Measurements from ENCODE around the gene HIRIP3. TPM values are rescaled to one million over a fixed set of nuclear protein-coding genes. Genes with fewer than 3 reads are reported as not detected.

HIRIP3 gene
- total RNA-seq, 1 experiment from 2014 or later, result 15.0 TPM

GRCh38 chr16:29987371-29988085 lies 7.9 kb downstream of the HIRIP3 start:
- no peak for DNase-seq (ENCODE audit: low spot score)
- in situ Hi-C loops (cut with HindIII; ENCODE audit: low sequenced_read_pairs), result no loop called here

DNA sequence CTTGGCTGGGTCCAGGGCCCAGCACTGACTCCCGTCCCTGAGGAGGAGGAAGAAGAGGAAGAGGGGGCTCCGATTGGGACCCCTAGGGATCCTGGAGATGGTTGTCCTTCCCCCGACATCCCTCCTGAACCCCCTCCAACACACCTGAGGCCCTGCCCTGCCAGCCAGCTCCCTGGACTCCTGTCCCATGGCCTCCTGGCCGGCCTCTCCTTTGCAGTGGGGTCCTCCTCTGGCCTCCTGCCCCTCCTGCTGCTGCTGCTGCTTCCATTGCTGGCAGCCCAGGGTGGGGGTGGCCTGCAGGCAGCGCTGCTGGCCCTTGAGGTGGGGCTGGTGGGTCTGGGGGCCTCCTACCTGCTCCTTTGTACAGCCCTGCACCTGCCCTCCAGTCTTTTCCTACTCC lies 8.5 kb downstream of the HIRIP3 start:
- DNase-seq (ENCODE audit: low spot score), result no peak
- in situ Hi-C loops (cut with HindIII; ENCODE audit: low sequenced_read_pairs), result no loop called here

GRCh38 chr16:29986231-29986630 lies 9.2 kb downstream of the HIRIP3 start:
- DNase-seq (ENCODE audit: low spot score), result no peak
- in situ Hi-C loops (cut with HindIII; ENCODE audit: low sequenced_read_pairs), result no loop called here

GRCh38 chr16:29985271-29985811 lies 10.1 kb downstream of the HIRIP3 start:
- in situ Hi-C loops (cut with HindIII; ENCODE audit: low sequenced_read_pairs), result no loop called here
- DNase-seq (ENCODE audit: low spot score), result no peak

DNA sequence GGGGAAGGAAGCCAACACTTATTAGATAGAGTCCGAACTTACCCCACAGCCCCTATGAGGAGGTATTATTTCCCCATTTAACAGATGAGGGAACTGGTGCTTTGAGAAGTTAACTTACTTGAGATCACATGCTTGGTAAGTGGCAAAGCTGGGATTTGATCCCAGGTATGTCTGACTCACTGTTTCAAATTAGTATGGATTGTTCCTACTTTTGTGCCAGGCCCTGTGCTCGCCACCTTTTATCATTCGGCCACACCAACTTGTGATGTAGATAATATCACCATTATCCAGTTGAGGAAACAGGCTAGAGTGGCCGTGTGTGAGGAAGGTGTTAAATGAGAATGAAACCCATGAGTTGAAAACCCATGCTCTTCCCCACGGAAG lies 10.7 kb downstream of the HIRIP3 start:
- no peak for DNase-seq (ENCODE audit: low spot score)
- in situ Hi-C loops (cut with HindIII; ENCODE audit: low sequenced_read_pairs), result no loop called here

DNA sequence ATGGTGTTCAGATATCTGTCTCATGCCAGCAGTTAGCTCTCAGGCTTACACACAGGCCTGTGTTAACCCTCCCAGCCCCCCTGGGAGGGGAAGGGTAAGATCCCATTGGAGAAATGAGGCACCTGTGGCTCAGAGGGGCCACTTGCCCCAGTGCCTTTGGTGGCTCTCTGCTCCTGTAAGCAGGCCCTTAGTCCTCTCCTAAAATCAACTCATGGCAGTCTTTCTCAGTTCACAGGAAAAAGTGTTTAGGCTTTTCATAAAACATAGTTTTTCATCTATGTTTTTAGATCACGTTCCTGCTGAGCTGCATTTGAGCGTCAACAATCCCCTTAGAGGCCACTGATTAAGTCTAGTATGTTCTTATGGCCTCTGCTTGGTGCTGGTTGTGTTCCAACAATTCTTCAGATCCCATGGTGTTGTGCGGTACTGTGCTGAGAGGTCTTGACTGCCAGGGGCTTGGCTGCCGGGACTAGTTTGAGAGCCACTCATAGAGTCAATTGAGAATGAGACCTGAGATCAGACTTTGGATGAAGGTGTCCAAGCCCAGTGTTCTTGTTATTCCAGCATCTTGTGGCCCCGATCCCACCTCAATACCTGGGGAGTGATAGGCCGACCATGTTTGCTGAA lies 11.2 kb downstream of the HIRIP3 start:
- no peak for DNase-seq (ENCODE audit: low spot score)
- in situ Hi-C loops (cut with HindIII; ENCODE audit: low sequenced_read_pairs), result no loop called here

DNA sequence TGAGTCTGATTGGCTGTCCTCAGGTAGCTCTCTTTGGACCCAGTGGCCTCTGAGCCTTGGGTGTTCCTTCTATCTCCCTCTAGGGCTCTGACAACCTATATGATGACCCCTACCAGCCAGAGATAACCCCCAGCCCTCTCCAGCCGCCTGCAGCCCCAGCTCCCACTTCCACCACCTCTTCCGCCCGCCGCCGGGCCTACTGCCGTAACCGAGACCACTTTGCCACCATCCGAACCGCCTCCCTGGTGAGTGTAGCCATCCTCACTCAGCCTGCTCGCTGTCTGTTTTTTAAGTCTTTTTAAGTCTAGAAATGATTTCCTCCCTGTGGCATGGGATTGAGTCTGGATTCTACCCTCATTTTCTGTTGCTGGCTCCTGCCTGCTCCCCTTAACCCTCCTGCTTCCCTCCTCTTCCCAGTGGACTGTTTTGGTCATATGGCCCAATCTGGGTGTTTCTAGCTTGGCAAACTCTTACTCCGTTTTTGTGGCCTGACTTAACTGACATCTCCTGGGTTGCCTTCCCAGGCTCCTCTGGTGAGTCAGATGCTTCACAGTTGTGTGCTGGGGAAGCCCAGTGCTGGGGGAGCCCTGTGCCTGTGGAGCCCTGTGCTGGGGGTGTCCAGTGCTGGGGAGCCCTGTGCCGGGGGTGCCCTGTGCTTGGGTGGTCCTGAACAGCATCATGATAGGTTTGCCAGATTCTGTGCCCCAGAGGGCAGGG lies 11.8 kb downstream of the HIRIP3 start:
- in situ Hi-C loops (cut with HindIII; ENCODE audit: low sequenced_read_pairs), result no loop called here
- no peak for DNase-seq (ENCODE audit: low spot score)

GRCh38 chr16:29982560-29983419 lies 12.6 kb downstream of the HIRIP3 start:
- DNase-seq (ENCODE audit: low spot score), result no peak
- in situ Hi-C loops (cut with HindIII; ENCODE audit: low sequenced_read_pairs), result no loop called here

- in situ Hi-C loops (cut with HindIII; ENCODE audit: low sequenced_read_pairs), result no loop called here
- DNase-seq (ENCODE audit: low spot score), result no peak
Measured at GRCh38 chr16:29978564-29979270, 16.7 kb downstream of the HIRIP3 start.

DNA sequence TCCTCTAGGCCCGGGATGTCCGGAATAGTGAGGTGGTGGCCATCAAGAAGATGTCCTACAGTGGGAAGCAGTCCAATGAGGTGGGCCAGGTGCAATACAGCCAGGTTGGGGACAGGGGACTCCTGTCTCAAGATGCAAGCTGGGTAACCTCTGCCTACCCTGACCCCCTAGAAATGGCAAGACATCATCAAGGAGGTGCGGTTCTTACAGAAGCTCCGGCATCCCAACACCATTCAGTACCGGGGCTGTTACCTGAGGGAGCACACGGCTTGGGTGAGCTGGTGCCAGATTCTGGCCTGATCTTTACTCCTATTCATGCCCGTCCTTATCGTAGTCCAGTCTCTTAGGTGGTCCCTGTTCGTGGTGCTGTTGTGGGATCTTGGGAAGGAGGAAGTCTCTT lies 17.3 kb downstream of the HIRIP3 start:
- in situ Hi-C loops (cut with HindIII; ENCODE audit: low sequenced_read_pairs), result no loop called here
- DNase-seq (ENCODE audit: low spot score), result no peak

- in situ Hi-C loops (cut with HindIII; ENCODE audit: low sequenced_read_pairs), result no loop called here
- no peak for DNase-seq (ENCODE audit: low spot score)
Measured at GRCh38 chr16:29977063-29977825, 18.2 kb downstream of the HIRIP3 start.

- in situ Hi-C loops (cut with HindIII; ENCODE audit: low sequenced_read_pairs), result no loop called here
- peak; percentile 29 for DNase-seq (ENCODE audit: low spot score)
Measured at GRCh38 chr16:29975811-29976511, 19.5 kb downstream of the HIRIP3 start.

GRCh38 chr16:29975134-29975538 lies 20.3 kb downstream of the HIRIP3 start:
- DNase-seq (ENCODE audit: low spot score), result no peak
- in situ Hi-C loops (cut with HindIII; ENCODE audit: low sequenced_read_pairs), result no loop called here

GRCh38 chr16:29974291-29975133 lies 20.9 kb downstream of the HIRIP3 start:
- in situ Hi-C loops (cut with HindIII; ENCODE audit: low sequenced_read_pairs), result no loop called here
- DNase-seq (ENCODE audit: low spot score), result no peak

DNA sequence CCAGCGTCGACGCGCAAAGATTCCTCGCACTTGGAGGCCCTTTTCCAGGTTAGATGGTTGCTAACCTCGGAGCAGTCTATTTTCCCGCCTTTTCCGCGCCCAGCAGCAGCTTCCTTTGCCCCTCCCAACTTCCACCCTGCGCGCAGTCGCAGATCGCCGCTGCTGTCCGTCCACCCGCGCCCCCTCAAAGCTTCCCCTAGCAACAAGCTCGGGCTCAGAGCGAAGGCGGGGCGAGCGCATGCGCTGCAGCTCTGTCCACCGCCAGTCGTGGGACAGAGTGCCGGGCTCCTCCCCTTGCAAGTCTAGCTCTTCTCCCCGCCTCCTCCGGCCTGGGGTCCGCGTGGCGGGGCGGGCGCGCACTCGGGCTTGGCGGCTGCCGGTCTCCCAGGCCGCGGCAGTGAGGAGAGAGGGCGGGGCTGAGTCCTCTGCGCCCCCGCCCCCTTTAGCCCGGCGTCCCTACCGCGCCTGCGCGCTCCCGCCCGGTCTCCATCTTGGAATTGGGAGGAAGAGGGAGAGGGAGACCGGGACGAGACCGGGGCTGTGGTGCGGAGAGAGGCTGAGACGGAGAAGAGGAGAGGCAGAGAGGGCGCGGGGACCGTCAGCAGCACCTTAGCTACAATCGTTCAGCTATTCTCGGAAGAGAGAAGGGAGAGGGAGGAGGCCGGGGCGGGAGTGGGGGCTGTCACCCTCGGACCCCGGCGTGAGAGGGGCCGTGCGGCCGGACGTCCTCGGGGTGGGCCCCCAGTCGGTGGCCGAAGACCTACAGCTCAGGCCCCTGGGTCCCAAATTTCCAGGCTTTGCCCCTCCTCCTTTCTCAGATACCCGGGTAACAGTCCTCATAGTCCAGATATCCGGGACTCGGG lies 21.8 kb downstream of the HIRIP3 start, which contains the start of gene TAOK2:
TSS of gene TAOK2 (plus strand) at position 485 of the 863 bp plus-strand sequence. CDS start 3,905 bp downstream, outside the sequence.
- in situ Hi-C loops (cut with HindIII; ENCODE audit: low sequenced_read_pairs), result no loop called here
- peak; percentile 99 for DNase-seq (ENCODE audit: low spot score)

DNA sequence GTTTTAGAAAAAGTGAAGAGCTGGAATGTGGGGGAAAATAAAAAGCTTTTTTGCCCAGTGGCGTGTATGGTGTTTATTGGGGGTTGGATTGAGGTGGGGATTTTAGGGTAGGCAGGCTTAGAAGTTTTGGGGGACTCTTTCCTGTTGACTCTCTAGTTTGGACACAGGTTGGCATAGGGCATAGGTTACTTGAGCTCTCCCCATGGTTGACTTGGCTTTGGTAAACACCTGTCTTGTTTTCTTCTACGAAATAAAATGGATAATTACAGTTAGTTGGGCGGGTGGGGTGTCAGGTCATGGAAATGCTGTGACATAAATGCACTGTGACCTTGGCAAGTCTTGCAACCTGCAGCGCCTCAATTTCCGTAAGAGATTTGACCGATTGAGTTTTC lies 22.4 kb downstream of the HIRIP3 start:
- no peak for DNase-seq (ENCODE audit: low spot score)
- in situ Hi-C loops (cut with HindIII; ENCODE audit: low sequenced_read_pairs), result no loop called here
